ENCODE measurements around the gene LENG9. TPM values are rescaled to one million over a fixed set of nuclear protein-coding genes. Genes with fewer than 3 reads are reported as not detected.

Gene LENG9
- total and polyA plus RNA-seq, 2 experiments from 2014 or later, result 0.59 to 7.9 TPM

DNA sequence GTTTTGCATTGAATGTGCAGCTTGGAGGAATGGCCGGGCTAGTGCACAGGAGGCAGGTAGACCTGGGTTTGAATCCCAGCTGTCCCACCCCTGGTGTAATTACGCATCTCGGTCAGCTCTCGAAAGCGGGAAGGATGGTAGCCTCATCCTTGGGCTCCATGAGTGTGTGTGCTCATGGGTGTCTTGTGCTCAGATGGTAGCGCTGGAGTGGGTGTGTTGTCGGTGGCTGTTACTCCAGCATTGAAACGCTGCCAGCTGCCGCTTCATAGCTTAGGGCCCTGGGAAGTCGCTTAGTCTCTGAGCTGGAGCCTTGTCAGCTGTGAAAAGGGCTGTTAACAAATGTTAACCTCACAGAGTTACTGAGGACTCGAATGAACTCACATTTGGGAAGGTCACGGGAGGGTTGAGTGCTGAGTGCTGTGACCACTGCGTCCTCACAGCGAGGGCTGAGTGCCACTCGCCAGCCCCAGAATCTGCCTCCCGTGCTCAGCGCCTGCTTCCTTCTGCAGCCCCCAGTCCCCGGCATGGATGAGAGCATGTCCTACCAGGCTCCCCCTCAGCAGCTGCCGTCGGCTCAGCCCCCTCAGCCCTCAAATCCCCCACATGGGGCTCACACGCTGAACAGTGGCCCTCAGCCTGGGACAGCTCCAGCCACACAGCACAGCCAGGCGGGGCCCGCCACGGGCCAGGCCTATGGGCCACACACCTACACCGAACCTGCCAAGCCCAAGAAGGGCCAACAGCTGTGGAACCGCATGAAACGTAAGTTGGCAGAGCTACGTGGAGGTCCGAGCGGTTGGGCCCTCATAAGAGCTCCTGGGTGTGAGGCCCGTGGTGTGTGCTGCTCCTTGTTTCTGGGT is 9.4 kb downstream of the LENG9 start:
- peaks cover 78% of the 10 kb centered on the region for H3K79me2 ChIP-seq
- no peak overlapping the region for H2AFZ ChIP-seq
- H3K4me1 ChIP-seq (ENCODE audit: insufficient read depth), result peaks cover 13% of the 10 kb centered on the region
- no peaks in the 10 kb centered on the region for H3K27me3 ChIP-seq
- 96% methylated on average over 31 of the region's 31 CpGs for WGBS (ENCODE audit: low lambda C conversion rate, missing lambda C conversion rate)
- no peak overlapping the region for H3K4me2 ChIP-seq
- no peaks in the 10 kb centered on the region for H3K9me3 ChIP-seq (ENCODE audit: low read depth)
- H3K36me3 ChIP-seq (replicated peaks; ENCODE audit: insufficient read depth, low read depth), result peaks cover 4% of the 10 kb centered on the region
- H3K27ac ChIP-seq, result no peak overlapping the region
- DNase-seq (ENCODE audit: low spot score), result no peak
- no peak overlapping the region for H3K4me3 ChIP-seq
- H3K9me2 ChIP-seq (replicated peaks; ENCODE audit: insufficient read depth), result no peaks in the 10 kb centered on the region
- peaks cover 69% of the 10 kb centered on the region for H4K20me1 ChIP-seq (ENCODE audit: insufficient read depth, poor library complexity, severe bottlenecking)
- no peak for TF ChIP-seq EZH2phosphoT487 (IDR thresholded peaks at IDR 0.05; ENCODE audit: low read depth, severe bottlenecking, unreplicated experiment)
- no peak for TF ChIP-seq EZH2 (IDR thresholded peaks at IDR 0.05; ENCODE audit: borderline replicate concordance)
- TF ChIP-seq, protein P1, sequence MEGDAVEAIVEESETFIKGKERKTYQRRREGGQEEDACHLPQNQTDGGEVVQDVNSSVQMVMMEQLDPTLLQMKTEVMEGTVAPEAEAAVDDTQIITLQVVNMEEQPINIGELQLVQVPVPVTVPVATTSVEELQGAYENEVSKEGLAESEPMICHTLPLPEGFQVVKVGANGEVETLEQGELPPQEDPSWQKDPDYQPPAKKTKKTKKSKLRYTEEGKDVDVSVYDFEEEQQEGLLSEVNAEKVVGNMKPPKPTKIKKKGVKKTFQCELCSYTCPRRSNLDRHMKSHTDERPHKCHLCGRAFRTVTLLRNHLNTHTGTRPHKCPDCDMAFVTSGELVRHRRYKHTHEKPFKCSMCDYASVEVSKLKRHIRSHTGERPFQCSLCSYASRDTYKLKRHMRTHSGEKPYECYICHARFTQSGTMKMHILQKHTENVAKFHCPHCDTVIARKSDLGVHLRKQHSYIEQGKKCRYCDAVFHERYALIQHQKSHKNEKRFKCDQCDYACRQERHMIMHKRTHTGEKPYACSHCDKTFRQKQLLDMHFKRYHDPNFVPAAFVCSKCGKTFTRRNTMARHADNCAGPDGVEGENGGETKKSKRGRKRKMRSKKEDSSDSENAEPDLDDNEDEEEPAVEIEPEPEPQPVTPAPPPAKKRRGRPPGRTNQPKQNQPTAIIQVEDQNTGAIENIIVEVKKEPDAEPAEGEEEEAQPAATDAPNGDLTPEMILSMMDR (IDR thresholded peaks at IDR 0.05; ENCODE audit: poor library complexity), result no peak

DNA sequence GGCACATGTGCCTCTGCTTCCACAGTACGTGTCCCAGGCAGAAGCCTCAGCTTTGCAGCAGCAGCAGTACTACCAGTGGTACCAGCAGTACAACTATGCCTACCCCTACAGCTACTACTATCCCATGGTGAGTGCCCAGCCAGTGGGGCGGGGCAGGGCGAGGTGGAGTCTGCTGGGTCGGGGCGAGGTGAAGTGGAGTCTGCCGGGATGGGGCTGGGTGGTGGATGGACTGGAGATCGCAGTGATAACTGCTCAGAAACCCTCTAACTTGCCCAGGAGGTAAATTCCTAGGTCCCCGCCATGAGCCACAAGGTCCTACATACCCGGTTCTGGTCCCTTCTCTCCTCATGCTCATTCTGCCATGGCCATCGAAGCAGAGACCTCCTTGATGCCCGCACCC is 11.0 kb downstream of the LENG9 start:
- Histone ChIP-seq H3K4me2 (no peak overlapping the region), H3K79me2 (peaks cover 79% of the 10 kb centered on the region), H3K36me3 (replicated peaks; ENCODE audit: insufficient read depth, low read depth) (peaks cover 4% of the 10 kb centered on the region), H3K4me1 (ENCODE audit: insufficient read depth) (peaks cover 14% of the 10 kb centered on the region), H3K9me3 (ENCODE audit: low read depth) (no peaks in the 10 kb centered on the region), H3K27me3 (no peaks in the 10 kb centered on the region), H4K20me1 (ENCODE audit: insufficient read depth, poor library complexity, severe bottlenecking) (peaks cover 59% of the 10 kb centered on the region), H2AFZ (no peak overlapping the region), H3K4me3 (no peak overlapping the region), H3K27ac (no peak overlapping the region), H3K9me2 (replicated peaks; ENCODE audit: insufficient read depth) (no peaks in the 10 kb centered on the region)
- WGBS (ENCODE audit: low lambda C conversion rate, missing lambda C conversion rate), result 95% methylated on average over 6 of the region's 11 CpGs
- no peak for DNase-seq (ENCODE audit: low spot score)
- TF ChIP-seq, protein P1 (IDR thresholded peaks at IDR 0.05; ENCODE audit: poor library complexity), result no peak
- TF ChIP-seq EZH2 (IDR thresholded peaks at IDR 0.05; ENCODE audit: borderline replicate concordance) (no peak), EZH2phosphoT487 (IDR thresholded peaks at IDR 0.05; ENCODE audit: low read depth, severe bottlenecking, unreplicated experiment) (no peak)

DNA sequence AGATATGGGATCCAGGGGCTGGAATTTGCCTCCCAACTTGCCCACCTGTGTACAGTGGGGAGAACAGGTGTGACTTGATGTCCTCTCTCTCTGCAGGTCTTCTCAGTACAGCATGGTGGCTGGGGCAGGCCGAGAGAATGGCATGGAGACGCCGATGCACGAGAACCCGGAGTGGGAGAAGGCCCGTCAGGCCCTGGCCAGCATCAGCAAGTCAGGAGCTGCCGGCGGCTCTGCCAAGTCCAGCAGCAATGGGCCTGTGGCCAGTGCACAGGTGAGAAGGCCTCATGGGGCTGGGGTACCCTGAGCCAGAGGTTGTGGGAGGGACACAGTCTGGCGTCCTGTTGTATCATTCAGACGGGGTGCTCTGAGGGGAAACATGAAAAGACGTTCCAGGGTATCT is 11.6 kb downstream of the LENG9 start:
- Histone ChIP-seq H3K9me2 (replicated peaks; ENCODE audit: insufficient read depth) (no peaks in the 10 kb centered on the region), H2AFZ (no peak overlapping the region), H4K20me1 (ENCODE audit: insufficient read depth, poor library complexity, severe bottlenecking) (peaks cover 59% of the 10 kb centered on the region), H3K27me3 (no peaks in the 10 kb centered on the region), H3K4me3 (no peak overlapping the region), H3K4me1 (ENCODE audit: insufficient read depth) (peaks cover 20% of the 10 kb centered on the region), H3K4me2 (no peak overlapping the region), H3K79me2 (peaks cover 83% of the 10 kb centered on the region), H3K36me3 (replicated peaks; ENCODE audit: insufficient read depth, low read depth) (peaks cover 4% of the 10 kb centered on the region), H3K9me3 (ENCODE audit: low read depth) (no peaks in the 10 kb centered on the region), H3K27ac (peak overlapping the region; percentile 19)
- WGBS (ENCODE audit: low lambda C conversion rate, missing lambda C conversion rate), result 97% methylated on average over 11 of the region's 11 CpGs
- TF ChIP-seq EZH2 (IDR thresholded peaks at IDR 0.05; ENCODE audit: borderline replicate concordance) (no peak), EZH2phosphoT487 (IDR thresholded peaks at IDR 0.05; ENCODE audit: low read depth, severe bottlenecking, unreplicated experiment) (no peak)
- TF ChIP-seq, protein P1 (IDR thresholded peaks at IDR 0.05; ENCODE audit: poor library complexity), result no peak
- DNase-seq (ENCODE audit: low spot score), result no peak

Measured in hepatocyte (in vitro differentiated cells).